ENCODE measurements around the gene ITPRID1. TPM values are rescaled to one million over a fixed set of nuclear protein-coding genes. Genes with fewer than 3 reads are reported as not detected.

ITPRID1 gene
- total and polyA plus RNA-seq, 2 of the 13 experiments (the other 11 are each of a cell fraction or from before 2014, with no cell fraction given) = not detected

GRCh38 chr7:31642681-31643115 is 128.8 kb downstream of the ITPRID1 start:
- DNase-seq (ENCODE audit: low spot score) = no peak
- no peak overlapping the region for H2AFZ ChIP-seq (ENCODE audit: low read length)
- 6% methylated on average over 4 of the region's 5 CpGs for WGBS (ENCODE audit: low lambda C conversion rate)
- no peaks in the 10 kb centered on the region for H3K79me2 ChIP-seq (ENCODE audit: insufficient read depth, low read length)
- TF ChIP-seq, protein P1, sequence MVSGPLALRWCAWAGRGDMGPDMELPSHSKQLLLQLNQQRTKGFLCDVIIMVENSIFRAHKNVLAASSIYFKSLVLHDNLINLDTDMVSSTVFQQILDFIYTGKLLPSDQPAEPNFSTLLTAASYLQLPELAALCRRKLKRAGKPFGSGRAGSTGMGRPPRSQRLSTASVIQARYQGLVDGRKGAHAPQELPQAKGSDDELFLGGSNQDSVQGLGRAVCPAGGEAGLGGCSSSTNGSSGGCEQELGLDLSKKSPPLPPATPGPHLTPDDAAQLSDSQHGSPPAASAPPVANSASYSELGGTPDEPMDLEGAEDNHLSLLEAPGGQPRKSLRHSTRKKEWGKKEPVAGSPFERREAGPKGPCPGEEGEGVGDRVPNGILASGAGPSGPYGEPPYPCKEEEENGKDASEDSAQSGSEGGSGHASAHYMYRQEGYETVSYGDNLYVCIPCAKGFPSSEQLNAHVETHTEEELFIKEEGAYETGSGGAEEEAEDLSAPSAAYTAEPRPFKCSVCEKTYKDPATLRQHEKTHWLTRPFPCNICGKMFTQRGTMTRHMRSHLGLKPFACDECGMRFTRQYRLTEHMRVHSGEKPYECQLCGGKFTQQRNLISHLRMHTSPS (CRISPR knock-in tag; IDR thresholded peaks at IDR 0.05; ENCODE audit: low read depth) = no peak
- no peak for TF ChIP-seq JDP2 (CRISPR knock-in tag; IDR thresholded peaks at IDR 0.05; ENCODE audit: borderline replicate concordance)
- no peak for TF ChIP-seq IRX3 (CRISPR knock-in tag; IDR thresholded peaks at IDR 0.05; ENCODE audit: borderline replicate concordance, low read depth)
- peak; percentile 69 for TF ChIP-seq CREB1 (IDR thresholded peaks at IDR 0.05)
- no peak for TF ChIP-seq CREB1 (CRISPR knock-in tag; IDR thresholded peaks at IDR 0.05)
- TF ChIP-seq RBM22 (optimal IDR thresholded peaks at IDR 0.05; ENCODE audit: low read length) = no peak
- ATAC-seq = no peak
- intact Hi-C loops (cut with micrococcal nuclease; ENCODE audit: unreplicated experiment) = no loop called here
- H3K36me3 ChIP-seq (replicated peaks in 1 of 2; ENCODE audit: control insufficient read depth in 1 of 2, insufficient read depth in 2 of 2, low read length in 2 of 2) = no peaks in the 10 kb centered on the region
- CTCF ChIA-PET (ENCODE audit: low intra/inter-chr PET ratio, low total read pairs) = no interaction called here
- no peaks in the 10 kb centered on the region; a peak in 1 of 5 replicates for H3K27me3 ChIP-seq (ENCODE audit: control insufficient read depth in 1 of 2, insufficient read depth in 2 of 2, low read length in 2 of 2)
- no TSS peak for BruUV-seq (replicated peaks)
- no peak overlapping the region for H3K27ac ChIP-seq (ENCODE audit: extremely low read length, insufficient read depth, low read length)
- no peak for FAIRE-seq
- no peak overlapping the region for H3K9ac ChIP-seq (ENCODE audit: insufficient read depth, low read depth, low read length)
- no peaks in the 10 kb centered on the region for H3K9me3 ChIP-seq (ENCODE audit: low read length)
- no peaks in the 10 kb centered on the region for H4K20me1 ChIP-seq (ENCODE audit: insufficient read depth, low read length)
- H3K4me2 ChIP-seq (ENCODE audit: low read depth, low read length) = no peak overlapping the region
- no peak overlapping the region for H3K4me3 ChIP-seq (replicated peaks in 1 of 3; ENCODE audit: insufficient read depth in 1 of 3, low read depth in 2 of 3, low read length in 3 of 3)
- POLR2A ChIA-PET = no interaction called here
- in situ Hi-C loops (cut with HindIII; ENCODE audit: extremely low pct_ligation_motif_present, low pct_unique_long_range_greater_than_20kb) = loop anchor here (25.0 kb wide), 1 partner anchor 455 kb away; no protein-coding TSS in a partner anchor
- no peaks in the 10 kb centered on the region for H3K4me1 ChIP-seq (ENCODE audit: insufficient read depth, low read length)

DNA sequence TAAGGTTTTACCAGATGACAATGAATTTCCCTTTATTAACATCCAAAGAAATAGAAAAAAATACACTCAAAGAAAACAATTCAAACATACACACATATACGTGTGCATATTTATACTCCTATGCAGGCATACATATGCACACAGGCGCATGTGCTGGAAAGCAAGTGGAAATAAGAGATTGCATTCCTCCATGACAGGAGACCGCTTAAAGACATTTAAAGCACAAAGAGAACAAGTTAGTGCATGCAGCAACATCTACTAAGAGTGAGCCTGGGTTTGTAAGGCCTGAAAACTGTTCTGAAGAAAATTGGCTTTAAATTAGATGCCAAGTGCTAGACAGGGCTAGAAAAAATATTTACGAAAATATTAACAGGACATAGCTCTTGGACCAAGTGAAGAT is 133.1 kb downstream of the ITPRID1 start:
- no peaks in the 10 kb centered on the region for H3K36me3 ChIP-seq (replicated peaks in 1 of 2; ENCODE audit: control insufficient read depth in 1 of 2, insufficient read depth in 2 of 2, low read length in 2 of 2)
- no peaks in the 10 kb centered on the region for H3K4me1 ChIP-seq (ENCODE audit: insufficient read depth, low read length)
- H4K20me1 ChIP-seq (ENCODE audit: insufficient read depth, low read length) = no peaks in the 10 kb centered on the region
- CTCF ChIA-PET (ENCODE audit: low intra/inter-chr PET ratio, low total read pairs) = no interaction called here
- no peak overlapping the region for H3K27ac ChIP-seq (ENCODE audit: extremely low read length, insufficient read depth, low read length)
- FAIRE-seq (no peak), ATAC-seq (no peak), DNase-seq (ENCODE audit: low spot score) (no peak)
- in situ Hi-C loops (cut with HindIII; ENCODE audit: extremely low pct_ligation_motif_present, low pct_unique_long_range_greater_than_20kb) (loop anchor here (25.0 kb wide), 1 partner anchor 460 kb away; no protein-coding TSS in a partner anchor), intact Hi-C loops (cut with micrococcal nuclease; ENCODE audit: unreplicated experiment) (no loop called here)
- no peak for TF ChIP-seq NR2C2 (CRISPR knock-in tag; IDR thresholded peaks at IDR 0.05; ENCODE audit: borderline replicate concordance)
- no peaks in the 10 kb centered on the region for H3K79me2 ChIP-seq (ENCODE audit: insufficient read depth, low read length)
- no peak overlapping the region for H3K4me3 ChIP-seq (replicated peaks in 1 of 3; ENCODE audit: insufficient read depth in 1 of 3, low read depth in 2 of 3, low read length in 3 of 3)
- H3K9me3 ChIP-seq (ENCODE audit: low read length) = no peaks in the 10 kb centered on the region
- POLR2A ChIA-PET = interaction anchor here (0.7 kb wide), 1 partner anchor 204 kb away, joined by 4 read pairs; no protein-coding TSS in a partner anchor
- no TSS peak for BruUV-seq (replicated peaks)
- no peaks in the 10 kb centered on the region for H3K27me3 ChIP-seq (ENCODE audit: control insufficient read depth in 1 of 2, insufficient read depth in 2 of 2, low read length in 2 of 2)
- H3K4me2 ChIP-seq (ENCODE audit: low read depth, low read length) = no peak overlapping the region
- WGBS (ENCODE audit: low lambda C conversion rate) = 35% methylated on average over 4 of the region's 4 CpGs
- no peak overlapping the region for H3K9ac ChIP-seq (ENCODE audit: insufficient read depth, low read depth, low read length)
- no peak overlapping the region for H2AFZ ChIP-seq (ENCODE audit: low read length)

Data from HepG2 (cell line).